ENCODE data around the gene OPA3.

Gene OPA3

DNA sequence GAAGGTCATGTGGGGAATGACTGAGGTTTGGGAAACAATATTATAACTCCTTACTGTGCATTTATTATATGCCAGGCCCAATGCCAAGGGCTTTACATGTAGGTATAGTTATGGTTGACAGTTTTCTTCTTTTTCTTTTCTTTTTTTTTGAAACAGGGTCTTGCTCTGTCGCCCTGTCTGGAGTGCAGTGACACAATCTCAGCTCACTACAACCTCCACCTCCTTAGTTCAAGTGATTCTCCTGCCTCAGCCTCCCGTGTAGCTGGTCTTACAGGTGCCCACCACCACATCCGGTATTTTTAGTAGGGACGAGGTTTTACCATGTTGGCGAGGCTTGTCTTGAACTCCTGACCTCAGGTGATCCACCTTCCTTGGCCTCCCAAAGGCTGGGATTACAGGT, 101.6 kb downstream of the OPA3 start:
- no peak for DNase-seq (ENCODE audit: low read depth, low spot score)

DNA sequence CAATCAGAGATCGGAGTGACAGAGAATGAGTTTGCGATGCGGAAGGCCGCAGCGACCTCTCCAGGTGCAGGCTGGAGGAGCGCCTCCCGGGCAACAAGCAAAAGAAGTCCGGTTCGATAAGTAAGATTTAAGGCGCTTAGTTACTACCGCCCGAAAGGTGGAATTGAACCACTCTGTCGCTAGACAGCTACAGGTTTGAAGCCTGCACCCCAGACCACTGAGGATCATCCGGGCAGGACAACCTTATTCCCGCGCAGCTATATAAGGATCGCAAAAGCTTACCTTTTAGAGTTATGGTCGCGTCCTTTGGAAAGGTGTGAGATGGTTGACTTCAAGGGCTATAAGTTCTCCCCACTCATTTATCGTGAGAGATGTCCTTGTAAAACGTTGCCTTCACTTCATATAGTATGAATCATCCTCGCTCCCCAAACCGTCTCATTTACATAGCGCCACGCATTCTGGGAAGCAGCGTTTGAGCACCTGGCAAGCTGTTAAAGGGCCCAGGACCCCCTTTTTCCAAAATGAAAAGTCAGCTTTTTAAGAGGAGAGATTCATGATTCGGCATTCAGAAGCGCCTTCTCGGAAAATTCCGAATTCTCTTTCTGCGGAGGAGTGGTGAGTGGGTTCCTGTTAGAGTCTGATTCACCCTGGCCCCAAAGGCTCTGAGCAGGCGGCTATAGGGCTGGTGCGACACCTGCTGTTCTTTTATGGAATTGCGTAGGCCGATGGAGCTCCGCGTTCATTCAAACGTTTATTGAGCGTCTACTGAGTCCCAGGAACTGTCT, 106.0 kb downstream of the OPA3 start:
- peak; percentile 94 for DNase-seq (ENCODE audit: low read depth, low spot score)

DNA sequence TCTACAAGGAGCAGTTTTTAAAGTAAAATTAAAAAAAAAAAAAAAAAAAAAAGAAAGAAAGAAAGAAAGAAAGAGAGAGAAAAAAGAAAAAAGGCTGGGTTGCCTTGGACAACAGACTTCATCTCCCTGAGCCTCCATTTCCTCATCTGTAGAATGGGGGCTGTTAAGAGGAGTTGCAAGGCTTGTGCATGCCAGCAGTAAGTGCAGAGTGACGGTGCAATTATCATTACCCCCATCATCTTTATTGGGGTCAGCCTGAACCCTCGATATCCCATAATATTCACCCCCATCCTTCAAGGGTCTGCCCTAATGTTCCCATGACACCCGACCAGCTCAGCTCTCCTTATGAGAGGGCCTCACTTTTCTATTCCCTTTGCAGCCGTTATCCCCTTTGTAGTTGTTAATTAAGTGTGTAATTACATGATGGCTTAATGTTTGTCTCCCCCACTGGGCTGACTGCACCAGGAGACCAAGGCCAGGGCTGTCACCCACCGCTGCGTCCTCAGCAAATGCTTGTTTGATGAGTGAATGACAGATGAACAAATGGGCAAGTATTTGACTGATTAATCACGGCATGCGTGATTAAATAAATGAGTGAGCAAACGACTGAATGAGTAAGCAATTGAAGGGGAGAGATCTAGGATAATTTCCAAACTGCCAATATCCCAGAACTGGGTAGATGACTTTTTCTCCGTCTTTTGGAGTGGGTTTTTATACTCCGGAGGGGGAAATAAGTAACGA, 106.7 kb downstream of the OPA3 start:
- no peak for DNase-seq (ENCODE audit: low read depth, low spot score)

All from astrocyte of the hippocampus (primary cell).